ENCODE results near the gene VSIG10L2. TPM values are rescaled to one million over a fixed set of nuclear protein-coding genes. Genes with fewer than 3 reads are reported as not detected.

Gene VSIG10L2
- total RNA-seq, 1 experiment from 2014 or later: not detected

DNA sequence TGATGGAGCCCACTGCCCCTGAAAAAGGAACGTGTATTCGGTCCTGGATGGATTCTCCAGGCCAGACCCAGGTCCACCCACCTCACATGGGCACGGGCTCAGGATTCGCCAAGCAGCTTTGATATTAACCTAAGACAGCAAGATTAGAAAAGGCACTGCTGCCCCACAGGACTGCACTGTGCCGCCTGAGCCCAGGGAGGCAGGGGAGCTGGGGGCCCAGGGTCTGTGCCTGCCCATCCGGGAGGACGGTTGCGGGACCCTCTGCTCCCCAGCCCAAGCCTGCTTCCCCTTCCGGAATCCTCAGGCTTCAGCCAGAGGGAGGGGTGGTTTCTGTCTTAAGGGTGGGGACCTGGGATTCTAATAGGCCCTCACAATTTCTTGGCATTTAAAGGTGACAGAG, 13.5 kb upstream of the VSIG10L2 start:
- no peak overlapping the region for H2AFZ ChIP-seq (ENCODE audit: low read length)
- H3T11ph ChIP-seq (ENCODE audit: low read length): no peak overlapping the region
- H2AK5ac ChIP-seq (ENCODE audit: insufficient read length, low read length): no peak overlapping the region
- H2BK15ac ChIP-seq (ENCODE audit: low read depth, low read length): no peak overlapping the region
- no peaks in the 10 kb centered on the region for H3K27me3 ChIP-seq (ENCODE audit: insufficient read depth, low read length)
- H3K27ac ChIP-seq (ENCODE audit: insufficient read length, low read depth, low read length): no peak overlapping the region
- H3K4ac ChIP-seq (ENCODE audit: low read depth, low read length): no peak overlapping the region
- H4K91ac ChIP-seq (ENCODE audit: insufficient read length, low read depth, low read length): no peak overlapping the region
- H3K4me1 Mint-ChIP-seq: peaks cover 23 to 38% of the 10 kb centered on the region in 2 experiments
- no peak overlapping the region for H4K5ac ChIP-seq (ENCODE audit: insufficient read length, low read depth, low read length)
- no peaks in the 10 kb centered on the region for H3K36me3 Mint-ChIP-seq (ENCODE audit: insufficient read depth in 1 of 3, low read depth in 3 of 3)
- no peaks in the 10 kb centered on the region for H4K20me1 ChIP-seq (ENCODE audit: control insufficient read depth, insufficient read depth, insufficient read length)
- no peak overlapping the region for H3K14ac ChIP-seq (ENCODE audit: insufficient read depth, low read length)
- no peak overlapping the region for H2BK20ac ChIP-seq (ENCODE audit: low read depth, low read length, poor library complexity, severe bottlenecking)
- WGBS (ENCODE audit: extremely low coverage, insufficient read length, low lambda C conversion rate): no CpG with 5 or more reads among the region's 9 CpGs
- no peak for DNase-seq
- H3K4me2 ChIP-seq (ENCODE audit: insufficient read depth, insufficient read length, low read length): no peak overlapping the region
- H3K9me3 ChIP-seq (ENCODE audit: control insufficient read depth, low read depth, low read length): no peaks in the 10 kb centered on the region
- H3K4me1 ChIP-seq (ENCODE audit: insufficient read depth, low read length): peaks cover 6% of the 10 kb centered on the region; the same call in 1 of the 2 replicates
- no peak overlapping the region for H3K18ac ChIP-seq (ENCODE audit: insufficient read length, low read depth, low read length)
- H2BK120ac ChIP-seq (ENCODE audit: low read depth, low read length, poor library complexity, severe bottlenecking): no peak overlapping the region
- H3K56ac ChIP-seq (ENCODE audit: insufficient read length, low read depth, low read length): no peak overlapping the region
- no peak overlapping the region for H3K4me3 Mint-ChIP-seq
- no peaks in the 10 kb centered on the region for H3K79me1 ChIP-seq (ENCODE audit: insufficient read depth, low read depth, low read length, poor library complexity, severe bottlenecking)
- H3K9me3 Mint-ChIP-seq: no peaks in the 10 kb centered on the region; a peak in 1 of 5 replicates
- no peak overlapping the region for H2BK12ac ChIP-seq (ENCODE audit: insufficient read length, low read depth, low read length)
- H3K23ac ChIP-seq (ENCODE audit: insufficient read length, low read depth, low read length): no peak overlapping the region
- peaks cover 6% of the 10 kb centered on the region for H3K27me3 Mint-ChIP-seq (ENCODE audit: low read depth)
- TF ChIP-seq, protein P1, sequence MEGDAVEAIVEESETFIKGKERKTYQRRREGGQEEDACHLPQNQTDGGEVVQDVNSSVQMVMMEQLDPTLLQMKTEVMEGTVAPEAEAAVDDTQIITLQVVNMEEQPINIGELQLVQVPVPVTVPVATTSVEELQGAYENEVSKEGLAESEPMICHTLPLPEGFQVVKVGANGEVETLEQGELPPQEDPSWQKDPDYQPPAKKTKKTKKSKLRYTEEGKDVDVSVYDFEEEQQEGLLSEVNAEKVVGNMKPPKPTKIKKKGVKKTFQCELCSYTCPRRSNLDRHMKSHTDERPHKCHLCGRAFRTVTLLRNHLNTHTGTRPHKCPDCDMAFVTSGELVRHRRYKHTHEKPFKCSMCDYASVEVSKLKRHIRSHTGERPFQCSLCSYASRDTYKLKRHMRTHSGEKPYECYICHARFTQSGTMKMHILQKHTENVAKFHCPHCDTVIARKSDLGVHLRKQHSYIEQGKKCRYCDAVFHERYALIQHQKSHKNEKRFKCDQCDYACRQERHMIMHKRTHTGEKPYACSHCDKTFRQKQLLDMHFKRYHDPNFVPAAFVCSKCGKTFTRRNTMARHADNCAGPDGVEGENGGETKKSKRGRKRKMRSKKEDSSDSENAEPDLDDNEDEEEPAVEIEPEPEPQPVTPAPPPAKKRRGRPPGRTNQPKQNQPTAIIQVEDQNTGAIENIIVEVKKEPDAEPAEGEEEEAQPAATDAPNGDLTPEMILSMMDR (conservative IDR thresholded peaks at IDR 0.05): no peak
- H3K79me2 ChIP-seq (ENCODE audit: insufficient read depth, low read length): no peaks in the 10 kb centered on the region
- H2BK5ac ChIP-seq (ENCODE audit: insufficient read length, low read length): no peak overlapping the region
- no peaks in the 10 kb centered on the region for H3K23me2 ChIP-seq (ENCODE audit: insufficient read length, low read depth, low read length, poor library complexity, severe bottlenecking)
- H3K9ac ChIP-seq (ENCODE audit: extremely low read depth, insufficient read length, low read length): no peak overlapping the region
- H4K8ac ChIP-seq (replicated peaks; ENCODE audit: insufficient read length, low read depth, low read length): no peak overlapping the region
- peak overlapping the region in 1 of 3 experiments; percentile 13; a peak in 1 of 7 replicates for H3K27ac Mint-ChIP-seq

Data from H9 (cell line).